ENCODE data around the gene CIDEB. TPM values are rescaled to one million over a fixed set of nuclear protein-coding genes. Genes with fewer than 3 reads are reported as not detected.

The CIDEB gene
- total and polyA plus RNA-seq, 2 donors from 2014 or later: 22.4 to 49.7 TPM

GRCh38 chr14:24310646-24311604 lies 3.1 kb upstream of the CIDEB start, which contains the start of gene LTB4R:
TSS of gene LTB4R (plus strand) at chr14:24311502. CDS start at chr14:24315652, 4,150 bp downstream.
- peaks cover 3% of the 10 kb centered on the region for H3K27me3 ChIP-seq (ENCODE audit: control insufficient read depth, insufficient read depth, low read length)
- peak within 1 kb of the TSS in 2 of 3 donors; percentile 18 to 49 for H3K4me3 ChIP-seq (ENCODE audit: low read length in 3 of 3)
- intact Hi-C loops (cut with DNase I): no loop called here
- peaks cover 0 to 46% (median 38%) of the 10 kb centered on the region in 3 donors for H3K4me1 ChIP-seq (ENCODE audit: control insufficient read depth in 2 of 3, insufficient read depth in 2 of 3, low read depth in 1 of 3, low read length in 3 of 3)
- TF ChIP-seq CTCF (IDR thresholded peaks at IDR 0.05; ENCODE audit: borderline replicate concordance, extremely low read depth, insufficient read depth): peak; percentile 7
- DNase-seq (peak; percentile 89 to 94 (median 90)), FAIRE-seq (no peak)
- peak within 1 kb of the TSS; percentile 68 to 72 for H3K27ac ChIP-seq (ENCODE audit: low read depth in 2 of 2, low read length in 2 of 2)
- H3K36me3 ChIP-seq (ENCODE audit: control insufficient read depth in 2 of 3, insufficient read depth in 3 of 3, low read length in 3 of 3): peaks cover 0 to 11% (median 7%) of the 10 kb centered on the region in 3 donors
- peak within 1 kb of the TSS in 1 of 3 donors; percentile 30 for H3K9ac ChIP-seq (ENCODE audit: low read length in 3 of 3)
- no peaks in the 10 kb centered on the region for H3K9me3 ChIP-seq (ENCODE audit: control insufficient read depth in 2 of 3, insufficient read depth in 1 of 3, low read length in 3 of 3)

GRCh38 chr14:24310265-24310645 lies 2.5 kb upstream of the CIDEB start:
- Histone ChIP-seq H3K4me1 (ENCODE audit: control insufficient read depth in 2 of 3, insufficient read depth in 2 of 3, low read depth in 1 of 3, low read length in 3 of 3) (peaks cover 0 to 44% (median 38%) of the 10 kb centered on the region in 3 donors), H3K9ac (ENCODE audit: low read length in 3 of 3) (peak overlapping the region in 1 of 3 donors; percentile 17)
- FAIRE-seq: no peak

GRCh38 chr14:24309538-24310264 lies 1.9 kb upstream of the CIDEB start, which contains the start of gene LTB4R2:
TSS of gene LTB4R2 (plus strand) at chr14:24310140. CDS start at chr14:24310665, 525 bp downstream.
- FAIRE-seq (no peak), DNase-seq (no peak)
- peaks cover 2 to 23% (median 15%) of the 10 kb centered on the region in 3 donors for H3K36me3 ChIP-seq (ENCODE audit: control insufficient read depth in 2 of 3, insufficient read depth in 3 of 3, low read length in 3 of 3)
- peak within 1 kb of the TSS; percentile 68 to 72 for H3K27ac ChIP-seq (ENCODE audit: low read depth in 2 of 2, low read length in 2 of 2)
- H3K4me1 ChIP-seq (ENCODE audit: control insufficient read depth in 2 of 3, insufficient read depth in 2 of 3, low read depth in 1 of 3, low read length in 3 of 3): peaks cover 0 to 42% (median 38%) of the 10 kb centered on the region in 3 donors
- no peaks in the 10 kb centered on the region for H3K27me3 ChIP-seq (ENCODE audit: control insufficient read depth, insufficient read depth, low read length)
- no peak for TF ChIP-seq CTCF (IDR thresholded peaks at IDR 0.05; ENCODE audit: borderline replicate concordance, extremely low read depth, insufficient read depth)
- intact Hi-C loops (cut with DNase I): loop anchor here (10.0 kb wide), 1 partner anchor 55 kb away; no protein-coding TSS in a partner anchor
- H3K9me3 ChIP-seq (ENCODE audit: control insufficient read depth in 2 of 3, insufficient read depth in 1 of 3, low read length in 3 of 3): no peaks in the 10 kb centered on the region
- H3K9ac ChIP-seq (ENCODE audit: low read length in 3 of 3): peak within 1 kb of the TSS in 1 of 3 donors; percentile 17
- peak within 1 kb of the TSS in 2 of 3 donors; percentile 18 to 49 for H3K4me3 ChIP-seq (ENCODE audit: low read length in 3 of 3)

More at GRCh38 chr14:24310265-24310645, 2.5 kb upstream of the CIDEB start:
- Histone ChIP-seq H3K9me3 (ENCODE audit: control insufficient read depth in 2 of 3, insufficient read depth in 1 of 3, low read length in 3 of 3) (no peaks in the 10 kb centered on the region), H3K27me3 (ENCODE audit: control insufficient read depth, insufficient read depth, low read length) (no peaks in the 10 kb centered on the region), H3K4me3 (ENCODE audit: low read length in 3 of 3) (peak overlapping the region in 2 of 3 donors; percentile 18 to 49), H3K36me3 (ENCODE audit: control insufficient read depth in 2 of 3, insufficient read depth in 3 of 3, low read length in 3 of 3) (peaks cover under 1 to 17% (median 9%) of the 10 kb centered on the region in 3 donors), H3K27ac (ENCODE audit: low read depth in 2 of 2, low read length in 2 of 2) (peak overlapping the region; percentile 68 to 72)
- DNase-seq: no peak
- TF ChIP-seq CTCF (IDR thresholded peaks at IDR 0.05; ENCODE audit: borderline replicate concordance, extremely low read depth, insufficient read depth): no peak
- intact Hi-C loops (cut with DNase I): no loop called here

Measured in kidney (tissue), 14 donors.